ENCODE results near the gene LYPD4.
A peak's percentile ranks its signal among the peaks of the same experiment; 100 is the strongest.

LYPD4 gene, protein sequence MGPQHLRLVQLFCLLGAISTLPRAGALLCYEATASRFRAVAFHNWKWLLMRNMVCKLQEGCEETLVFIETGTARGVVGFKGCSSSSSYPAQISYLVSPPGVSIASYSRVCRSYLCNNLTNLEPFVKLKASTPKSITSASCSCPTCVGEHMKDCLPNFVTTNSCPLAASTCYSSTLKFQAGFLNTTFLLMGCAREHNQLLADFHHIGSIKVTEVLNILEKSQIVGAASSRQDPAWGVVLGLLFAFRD

DNA sequence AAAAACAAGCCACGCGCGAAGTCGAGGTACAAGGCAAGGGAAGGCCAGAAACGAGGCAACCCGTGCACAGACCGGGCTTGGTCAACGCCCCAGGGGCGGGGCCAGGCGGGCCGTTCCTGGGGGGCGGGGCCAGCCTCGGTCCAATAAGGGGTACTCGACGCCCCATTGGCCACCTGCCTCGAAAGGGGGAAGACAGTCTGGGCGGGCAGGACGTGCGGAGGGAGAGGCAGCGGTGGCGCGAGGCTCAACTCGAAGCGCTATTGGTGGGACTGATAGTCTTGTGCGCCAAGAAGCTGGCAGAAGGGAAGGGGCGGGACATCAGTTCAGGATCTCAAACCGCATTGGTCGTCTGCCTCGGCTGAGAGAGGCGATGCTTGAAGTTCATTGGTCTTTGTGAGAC is at the start of gene LYPD4:
Gene LYPD4 (minus strand): TSS at position 83 of the 400 bp plus-strand sequence. CDS start 5,398 bp downstream, outside the sequence.
- TF ChIP-seq, protein P1, sequence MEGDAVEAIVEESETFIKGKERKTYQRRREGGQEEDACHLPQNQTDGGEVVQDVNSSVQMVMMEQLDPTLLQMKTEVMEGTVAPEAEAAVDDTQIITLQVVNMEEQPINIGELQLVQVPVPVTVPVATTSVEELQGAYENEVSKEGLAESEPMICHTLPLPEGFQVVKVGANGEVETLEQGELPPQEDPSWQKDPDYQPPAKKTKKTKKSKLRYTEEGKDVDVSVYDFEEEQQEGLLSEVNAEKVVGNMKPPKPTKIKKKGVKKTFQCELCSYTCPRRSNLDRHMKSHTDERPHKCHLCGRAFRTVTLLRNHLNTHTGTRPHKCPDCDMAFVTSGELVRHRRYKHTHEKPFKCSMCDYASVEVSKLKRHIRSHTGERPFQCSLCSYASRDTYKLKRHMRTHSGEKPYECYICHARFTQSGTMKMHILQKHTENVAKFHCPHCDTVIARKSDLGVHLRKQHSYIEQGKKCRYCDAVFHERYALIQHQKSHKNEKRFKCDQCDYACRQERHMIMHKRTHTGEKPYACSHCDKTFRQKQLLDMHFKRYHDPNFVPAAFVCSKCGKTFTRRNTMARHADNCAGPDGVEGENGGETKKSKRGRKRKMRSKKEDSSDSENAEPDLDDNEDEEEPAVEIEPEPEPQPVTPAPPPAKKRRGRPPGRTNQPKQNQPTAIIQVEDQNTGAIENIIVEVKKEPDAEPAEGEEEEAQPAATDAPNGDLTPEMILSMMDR (conservative IDR thresholded peaks at IDR 0.05; ENCODE audit: control insufficient read depth, insufficient read depth, low read depth, low read length), result no peak
- no peak within 1 kb of the TSS for H3K4me3 ChIP-seq (ENCODE audit: control insufficient read depth, low read depth, low read length)
- no peak for DNase-seq (ENCODE audit: low read depth)

DNA sequence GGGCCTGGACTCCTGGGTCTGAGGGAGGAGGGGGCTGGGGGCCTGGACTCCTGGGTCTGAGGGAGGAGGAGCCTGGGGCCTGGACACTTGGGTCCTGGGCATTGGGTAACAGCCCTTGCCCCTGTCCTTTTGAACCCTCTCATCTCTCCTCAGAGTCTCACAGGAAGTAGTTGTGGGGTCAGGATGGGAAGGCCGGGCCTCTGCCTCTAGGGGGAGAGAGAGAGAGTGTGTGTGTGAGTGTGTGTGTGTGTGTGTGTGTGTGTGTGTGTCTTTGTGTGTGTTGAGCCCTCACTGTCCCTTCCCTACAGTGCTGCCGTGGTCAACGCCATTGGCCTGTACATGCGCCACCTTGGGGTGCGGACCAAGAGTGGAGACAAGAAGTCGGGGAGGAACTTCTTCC is 49.4 kb upstream of the LYPD4 start:
- TF ChIP-seq, protein P1 (conservative IDR thresholded peaks at IDR 0.05; ENCODE audit: control insufficient read depth, insufficient read depth, low read depth, low read length), result no peak
- peak; percentile 47 for DNase-seq (ENCODE audit: low read depth)
- H3K4me3 ChIP-seq (ENCODE audit: control insufficient read depth, low read depth, low read length), result no peak overlapping the region

- H3K4me3 ChIP-seq (ENCODE audit: control insufficient read depth, low read depth, low read length), result no peak overlapping the region
- TF ChIP-seq, protein P1 (conservative IDR thresholded peaks at IDR 0.05; ENCODE audit: control insufficient read depth, insufficient read depth, low read depth, low read length), result no peak
- DNase-seq (ENCODE audit: low read depth), result no peak
Measured at GRCh38 chr19:41892173-41892902, 47.9 kb upstream of the LYPD4 start.

DNA sequence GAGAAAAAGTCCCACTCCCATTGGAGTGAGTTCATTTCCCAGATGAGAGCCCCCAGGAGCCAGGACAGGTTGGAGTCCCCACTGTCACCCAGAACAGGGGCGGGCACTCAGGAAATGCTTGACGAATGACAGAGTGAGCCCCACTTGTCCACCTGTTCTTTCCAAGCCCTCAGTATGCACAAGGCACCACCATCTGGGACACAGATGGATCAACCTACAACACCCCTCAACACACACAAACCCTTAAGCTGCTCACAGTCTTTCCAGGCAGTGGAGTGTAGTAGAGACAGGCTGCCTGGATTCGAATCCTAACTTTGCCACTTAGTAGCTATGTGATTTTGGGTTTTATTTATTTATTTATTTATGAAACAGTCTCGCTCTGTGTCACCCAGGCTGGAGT is 46.5 kb upstream of the LYPD4 start:
- no peak for DNase-seq (ENCODE audit: low read depth)
- TF ChIP-seq, protein P1 (conservative IDR thresholded peaks at IDR 0.05; ENCODE audit: control insufficient read depth, insufficient read depth, low read depth, low read length), result no peak
- H3K4me3 ChIP-seq (ENCODE audit: control insufficient read depth, low read depth, low read length), result no peak overlapping the region

DNA sequence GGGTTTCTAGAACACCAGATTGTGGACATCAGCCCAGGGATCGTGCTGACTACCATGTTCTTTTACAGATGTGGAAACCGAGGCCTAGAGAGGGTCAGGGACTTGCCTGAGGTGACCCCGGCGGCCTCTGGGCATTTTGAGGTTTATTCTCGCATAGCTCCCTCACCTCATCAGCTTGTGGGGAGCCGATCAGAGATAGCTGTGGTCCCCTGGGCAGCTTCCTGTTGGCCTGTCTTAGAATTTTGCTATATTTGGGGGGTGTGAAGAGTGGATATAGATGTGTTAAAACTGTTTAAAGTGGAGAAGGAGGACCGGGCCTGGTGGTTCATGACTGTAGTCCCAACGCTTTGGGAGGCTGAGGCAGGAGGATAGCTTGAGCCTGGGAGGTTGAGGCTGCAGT is 45.4 kb upstream of the LYPD4 start:
- DNase-seq (ENCODE audit: low read depth), result no peak
- no peak overlapping the region for H3K4me3 ChIP-seq (ENCODE audit: control insufficient read depth, low read depth, low read length)
- TF ChIP-seq, protein P1 (conservative IDR thresholded peaks at IDR 0.05; ENCODE audit: control insufficient read depth, insufficient read depth, low read depth, low read length), result no peak

DNA sequence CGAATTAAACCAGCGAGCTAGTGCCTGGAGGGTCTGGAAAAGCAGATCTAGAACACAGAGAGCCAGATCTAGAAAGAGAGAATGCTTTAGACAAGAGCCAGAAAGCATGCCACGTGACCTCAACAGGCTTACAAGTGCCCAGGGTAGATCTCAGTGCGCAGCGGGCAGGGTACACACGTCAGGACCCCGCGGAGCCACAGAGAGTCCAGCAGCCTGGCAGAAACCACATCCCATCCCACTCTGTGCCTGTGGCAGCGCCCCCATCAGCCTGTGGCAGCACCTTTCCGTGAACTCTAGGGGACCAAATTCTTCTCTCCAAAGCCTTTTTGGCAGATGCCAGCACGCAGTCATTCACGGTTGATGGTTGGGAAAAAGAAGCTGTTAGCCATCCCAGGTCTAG is 44.4 kb upstream of the LYPD4 start:
- TF ChIP-seq, protein P1 (conservative IDR thresholded peaks at IDR 0.05; ENCODE audit: control insufficient read depth, insufficient read depth, low read depth, low read length), result no peak
- DNase-seq (ENCODE audit: low read depth), result no peak
- no peak overlapping the region for H3K4me3 ChIP-seq (ENCODE audit: control insufficient read depth, low read depth, low read length)

All from fibroblast of mammary gland (primary cell).